HG03469 (cell line): Measurements from ENCODE around the gene FDXR.
"Not testable (repeated sequence)": the region's sequence is repeated elsewhere in the genome, so short reads cannot be mapped to it uniquely, and the experiment has no call there.

Experiments used
- ATAC-seq: cut with Tn5 transposase; IDR thresholded peaks from one replicate; pipeline ENCODE4 v1.9.1; 2021; ENCODE audit warnings: mild to moderate bottlenecking, moderate library complexity, moderate number of reproducible peaks; ENCODE audit not compliant: unreplicated experiment

Gene FDXR

GRCh38 chr17:74873037-74873873 lies 461 bp upstream of the FDXR start:
- ATAC-seq = peak; percentile 69

- ATAC-seq = no peak
Observed at GRCh38 chr17:74871356-74872076, 1.3 kb downstream of the FDXR start.

GRCh38 chr17:74870512-74870911 lies 2.3 kb downstream of the FDXR start:
- ATAC-seq = no peak

- not testable (repeated sequence) for ATAC-seq
Observed at GRCh38 chr17:74870028-74870427, 2.8 kb downstream of the FDXR start.

GRCh38 chr17:74868908-74869255 lies 3.9 kb downstream of the FDXR start:
- ATAC-seq = no peak

- ATAC-seq = no peak
Observed at GRCh38 chr17:74868251-74868907, 4.4 kb downstream of the FDXR start.

- no peak for ATAC-seq
Observed at GRCh38 chr17:74866198-74866835, 6.5 kb downstream of the FDXR start.

GRCh38 chr17:74865504-74866197 lies 7.1 kb downstream of the FDXR start:
- ATAC-seq = no peak

GRCh38 chr17:74864866-74865395 lies 7.9 kb downstream of the FDXR start:
- ATAC-seq = no peak

- no peak for ATAC-seq
Observed at GRCh38 chr17:74864297-74864865, 8.4 kb downstream of the FDXR start.

- no peak for ATAC-seq
Observed at GRCh38 chr17:74863420-74864296, 9.1 kb downstream of the FDXR start.

GRCh38 chr17:74862919-74863318 lies 9.9 kb downstream of the FDXR start:
- no peak for ATAC-seq

GRCh38 chr17:74862108-74862901 lies 10.5 kb downstream of the FDXR start:
- no peak for ATAC-seq

- no peak for ATAC-seq
Observed at GRCh38 chr17:74861662-74862107, 11.1 kb downstream of the FDXR start.

- no peak for ATAC-seq
Observed at GRCh38 chr17:74860872-74861661, 11.7 kb downstream of the FDXR start.

- ATAC-seq = no peak
Observed at GRCh38 chr17:74860229-74860871, 12.4 kb downstream of the FDXR start.
